Measurements from ENCODE around the gene ZNF438. TPM values are rescaled to one million over a fixed set of nuclear protein-coding genes. Genes with fewer than 3 reads are reported as not detected.

Gene ZNF438
- total RNA-seq, 1 experiment from 2014 or later, result 2.0 TPM

- DNase-seq (ENCODE audit: low read depth, low spot score) (no peak), ATAC-seq (no peak)
- intact Hi-C loops (cut with micrococcal nuclease; ENCODE audit: unreplicated experiment), result no loop called here
- H3K27me3 ChIP-seq (ENCODE audit: control insufficient read depth, insufficient read depth, low read length), result no peaks in the 10 kb centered on the region
- ChIA-PET POLR2A (interaction anchor here (0.6 kb wide), 1 partner anchor 10 kb away, joined by 11 read pairs; no protein-coding TSS in a partner anchor), CTCF (no interaction called here)
- BruUV-seq (replicated peaks), result no TSS peak
- no peak overlapping the region for H3K4me3 ChIP-seq (ENCODE audit: low read depth in 2 of 2, low read length in 2 of 2)
- no peaks in the 10 kb centered on the region for H3K4me1 ChIP-seq (ENCODE audit: control insufficient read depth, insufficient read depth, low read length)
- TF ChIP-seq POLR2AphosphoS5 (IDR thresholded peaks at IDR 0.05; ENCODE audit: low read depth, low read length), result no peak
- TF ChIP-seq CTCF (IDR thresholded peaks at IDR 0.05), result no peak
- no peak for TF ChIP-seq REST (IDR thresholded peaks at IDR 0.05; ENCODE audit: insufficient read depth in 1 of 2, low read depth in 2 of 2, low read length in 1 of 2)
- no peak for TF ChIP-seq SIN3A (IDR thresholded peaks at IDR 0.05; ENCODE audit: borderline replicate concordance, insufficient read depth, low read depth, low read length)
- TF ChIP-seq TCF7L2 (IDR thresholded peaks at IDR 0.05; ENCODE audit: low read depth, low read length), result no peak
- H3K36me3 ChIP-seq (ENCODE audit: control insufficient read depth, insufficient read depth, low read length), result no peaks in the 10 kb centered on the region
- H3K27ac ChIP-seq (ENCODE audit: low read length), result no peak overlapping the region
- no peaks in the 10 kb centered on the region for H3K9me3 ChIP-seq (ENCODE audit: control insufficient read depth, insufficient read depth, low read depth, low read length)
- in situ Hi-C loops (cut with HindIII; ENCODE audit: low pct_unique_long_range_greater_than_20kb, low sequenced_read_pairs), result no loop called here
Measured at GRCh38 chr10:30829901-30830300, 201.8 kb downstream of the ZNF438 start.

GRCh38 chr10:30828680-30829079, 203.0 kb downstream of the ZNF438 start:
- no peak for DNase-seq (ENCODE audit: low read depth, low spot score)
- H3K27me3 ChIP-seq (ENCODE audit: control insufficient read depth, insufficient read depth, low read length), result no peaks in the 10 kb centered on the region
- TF ChIP-seq TCF7L2 (IDR thresholded peaks at IDR 0.05; ENCODE audit: low read depth, low read length), result no peak
- no peak for TF ChIP-seq CTCF (IDR thresholded peaks at IDR 0.05)
- TF ChIP-seq SIN3A (IDR thresholded peaks at IDR 0.05; ENCODE audit: borderline replicate concordance, insufficient read depth, low read depth, low read length), result no peak
- TF ChIP-seq POLR2AphosphoS5 (IDR thresholded peaks at IDR 0.05; ENCODE audit: low read depth, low read length), result no peak
- no peak for TF ChIP-seq REST (IDR thresholded peaks at IDR 0.05; ENCODE audit: insufficient read depth in 1 of 2, low read depth in 2 of 2, low read length in 1 of 2)
- no peaks in the 10 kb centered on the region for H3K9me3 ChIP-seq (ENCODE audit: control insufficient read depth, insufficient read depth, low read depth, low read length)
- ATAC-seq, result no peak
- no peaks in the 10 kb centered on the region for H3K4me1 ChIP-seq (ENCODE audit: control insufficient read depth, insufficient read depth, low read length)
- in situ Hi-C loops (cut with HindIII; ENCODE audit: low pct_unique_long_range_greater_than_20kb, low sequenced_read_pairs) (no loop called here), intact Hi-C loops (cut with micrococcal nuclease; ENCODE audit: unreplicated experiment) (no loop called here)
- no peak overlapping the region for H3K4me3 ChIP-seq (ENCODE audit: low read depth in 2 of 2, low read length in 2 of 2)
- POLR2A ChIA-PET, result no interaction called here
- BruUV-seq (replicated peaks), result no TSS peak
- H3K36me3 ChIP-seq (ENCODE audit: control insufficient read depth, insufficient read depth, low read length), result no peaks in the 10 kb centered on the region
- CTCF ChIA-PET, result no interaction called here
- H3K27ac ChIP-seq (ENCODE audit: low read length), result no peak overlapping the region

All from Panc1 (cell line).